Stomach (tissue), 9 donors: Measurements from ENCODE around the gene MACROH2A1. TPM values are rescaled to one million over a fixed set of nuclear protein-coding genes. Genes with fewer than 3 reads are reported as not detected.

Experiments
- DNase-seq, 2 donors: peaks; one replicate each; pipeline versions ENCODE4 v3.0.0 to v3.0.0-alpha.2; 2013 to 2019
- H3K27ac ChIP-seq, 5 donors: fragments of 200-600 bp in 4 of 5; sonication (generic) in 4 of 5; one replicate each; pipeline ENCODE4 v1.5.1; 2013 to 2019; ENCODE audit warnings: mild to moderate bottlenecking in 1 of 5, moderate library complexity in 1 of 5
- H3K27me3 ChIP-seq, 3 donors: fragments of 200-600 bp; sonication (generic); one replicate each; pipeline ENCODE4 v1.5.1; 2017 to 2019; ENCODE audit warnings: mixed run types in 1 of 3
- H3K36me3 ChIP-seq, 4 donors: fragments of 200-600 bp; sonication (generic); 1 replicate in 3 of 4; 2 replicates in 1 of 4; pipeline ENCODE4 v1.5.1; 2016 to 2019
- H3K4me1 ChIP-seq, 4 donors: fragments of 200-600 bp; sonication (generic); one replicate each; pipeline ENCODE4 v1.5.1; 2016 to 2019
- H3K4me3 ChIP-seq, 4 donors: fragments of 200-600 bp; sonication (generic) in 3 of 4; one replicate each; pipeline ENCODE4 v1.5.1; 2016 to 2019; ENCODE audit warnings: mild to moderate bottlenecking in 1 of 4
- H3K9me3 ChIP-seq, 4 donors: fragments of 200-600 bp; sonication (generic); one replicate each; pipeline ENCODE4 v1.5.1; 2016 to 2019
- CTCF ChIP-seq, 7 experiments: fragments of 450-650 bp in 4 of 7; fragments of 200-600 bp in 3 of 7; sonication (generic) in 3 of 7; IDR thresholded peaks; one replicate each; pipeline ENCODE4 v1.5.1; 2016 to 2019; ENCODE audit warnings: antibody characterized with exemption in 7 of 7, control low read depth in 2 of 7, mild to moderate bottlenecking in 1 of 7
- EP300 ChIP-seq: sonication (generic); formaldehyde crosslinking; IDR thresholded peaks from one replicate; pipeline ENCODE4 v1.6.1; 2017; ENCODE audit warnings: antibody characterized with exemption
- POLR2A ChIP-seq, 4 donors: fragments of 450-650 bp; IDR thresholded peaks; one replicate each; pipeline ENCODE4 v1.6.1; 2016; ENCODE audit warnings: antibody characterized with exemption in 4 of 4, control low read depth in 2 of 4, mild to moderate bottlenecking in 1 of 4, moderate library complexity in 1 of 4
- POLR2AphosphoS5 ChIP-seq, 3 donors: sonication (generic); formaldehyde crosslinking; IDR thresholded peaks; one replicate each; pipeline ENCODE4 v1.6.1; 2016; ENCODE audit warnings: antibody characterized with exemption in 3 of 3
- WGBS, 5 donors: extraction: QIAGEN DNeasy Blood & Tissue Kit in 3 of 5; methylation state at CpG; one replicate each; pipeline versions ENCODE4 v1.1.5 to v1.1.7; 2013 to 2018; 5-methylcytosine and 5-hydroxymethylcytosine counted together
- intact Hi-C: fragments of 100-400 bp; cut with DNase I; formaldehyde crosslinking; loops from one replicate; pipeline ENCODE4 v1.15.1; 2023; ENCODE audit warnings: low total_unique reads
- polyA plus RNA-seq, 3 donors: library from polyadenylated mRNA; stranded (reverse); fragments of 200-250 nt; gene quantifications; one replicate each; pipeline ENCODE4 v1.2.3, GENCODE V29; 2013
- total RNA-seq, 5 donors: library from RNA; depleted of rRNA; stranded (reverse); fragments of >200 nt; gene quantifications; one replicate each; pipeline versions ENCODE4 v1.1.0 to v1.2.3, GENCODE V29; 2014 to 2016
- donor health status: healthy with polysubstance abuse.
- donor health status: Bipolar disorder and iron deficiency.
- donor health status: healthy.

MACROH2A1 gene
- total and polyA plus RNA-seq, 8 donors, result 77.1 to 206 (median 150) TPM

- intact Hi-C loops, result no loop called here
- H3K27ac ChIP-seq, result peak overlapping the region in 2 of 5 donors; percentile 43 to 65
Observed at GRCh38 chr5:135437422-135437795, 38.4 kb upstream of the MACROH2A1 start.

GRCh38 chr5:135436951-135437418, 38.0 kb upstream of the MACROH2A1 start:
- 59 to 80% (median 74%) methylated on average over 6 to 7 of the region's 7 CpGs for WGBS, 5 donors
- no peak for TF ChIP-seq POLR2A (IDR thresholded peaks at IDR 0.05)
- no peak for TF ChIP-seq POLR2AphosphoS5 (IDR thresholded peaks at IDR 0.05)
- no peak for TF ChIP-seq CTCF (IDR thresholded peaks at IDR 0.05)
- TF ChIP-seq EP300, result no peak
- intact Hi-C loops, result no loop called here
- no peaks in the 10 kb centered on the region for H3K27me3 ChIP-seq
- H3K9me3 ChIP-seq, result no peaks in the 10 kb centered on the region
- peaks cover 9 to 38% (median 23%) of the 10 kb centered on the region in 4 donors for H3K4me1 ChIP-seq
- H3K27ac ChIP-seq, result no peak overlapping the region
- no peaks in the 10 kb centered on the region for H3K36me3 ChIP-seq
- no peak overlapping the region for H3K4me3 ChIP-seq
- DNase-seq, result no peak

More at GRCh38 chr5:135437422-135437795, 38.4 kb upstream of the MACROH2A1 start:
- H3K9me3 ChIP-seq, result no peaks in the 10 kb centered on the region
- TF ChIP-seq POLR2AphosphoS5 (IDR thresholded peaks at IDR 0.05) (no peak), CTCF (IDR thresholded peaks at IDR 0.05) (no peak), EP300 (no peak), POLR2A (IDR thresholded peaks at IDR 0.05) (no peak)
- no peaks in the 10 kb centered on the region for H3K36me3 ChIP-seq
- peak in 1 of 2 donors; percentile 35 for DNase-seq
- no peak overlapping the region for H3K4me3 ChIP-seq
- peaks cover 9 to 38% (median 23%) of the 10 kb centered on the region in 4 donors for H3K4me1 ChIP-seq
- 72 to 84% (median 79%) methylated on average over 7 of the region's 7 CpGs for WGBS, 5 donors
- no peaks in the 10 kb centered on the region for H3K27me3 ChIP-seq

GRCh38 chr5:135435467-135436330, 36.7 kb upstream of the MACROH2A1 start:
- 70 to 85% (median 74%) methylated on average over 7 to 9 of the region's 9 CpGs for WGBS, 5 donors
- peak in 1 of 2 donors; percentile 2 for DNase-seq
- intact Hi-C loops, result no loop called here
- peaks cover 9 to 38% (median 18%) of the 10 kb centered on the region in 4 donors for H3K4me1 ChIP-seq
- no peak overlapping the region for H3K4me3 ChIP-seq
- H3K27ac ChIP-seq, result no peak overlapping the region
- TF ChIP-seq POLR2AphosphoS5 (IDR thresholded peaks at IDR 0.05) (no peak), CTCF (IDR thresholded peaks at IDR 0.05) (no peak), EP300 (no peak), POLR2A (IDR thresholded peaks at IDR 0.05) (no peak)
- no peaks in the 10 kb centered on the region for H3K9me3 ChIP-seq
- H3K36me3 ChIP-seq, result no peaks in the 10 kb centered on the region
- no peaks in the 10 kb centered on the region for H3K27me3 ChIP-seq

- Histone ChIP-seq H3K4me3 (no peak overlapping the region), H3K9me3 (no peaks in the 10 kb centered on the region), H3K27me3 (no peaks in the 10 kb centered on the region), H3K36me3 (no peaks in the 10 kb centered on the region), H3K4me1 (peaks cover 9 to 38% (median 18%) of the 10 kb centered on the region in 4 donors), H3K27ac (no peak overlapping the region)
- no peak for DNase-seq
- intact Hi-C loops, result no loop called here
- TF ChIP-seq POLR2A (IDR thresholded peaks at IDR 0.05) (no peak), CTCF (IDR thresholded peaks at IDR 0.05) (no peak), EP300 (no peak), POLR2AphosphoS5 (IDR thresholded peaks at IDR 0.05) (no peak)
- WGBS, 5 donors, result 68 to 77% (median 74%) methylated on average over 24 of the region's 24 CpGs
Observed at GRCh38 chr5:135434591-135435466, 35.8 kb upstream of the MACROH2A1 start.
